Osteocyte (in vitro differentiated cells): Measurements from ENCODE around the gene PAF1. TPM values are rescaled to one million over a fixed set of nuclear protein-coding genes. Genes with fewer than 3 reads are reported as not detected.

Experiments
- DNase-seq: peaks from one replicate; pipeline ENCODE4 v3.0.0; 2021; ENCODE audit warnings: mixed read lengths; ENCODE audit not compliant: unreplicated experiment; ENCODE audit errors: extremely low spot score
- H3K27ac Mint-ChIP-seq: one replicate; pipeline ENCODE4 v1.8.0; 2021; ENCODE audit warnings: mild to moderate bottlenecking, mixed read lengths; ENCODE audit not compliant: unreplicated experiment
- H3K27me3 Mint-ChIP-seq: one replicate; pipeline ENCODE4 v1.8.0; 2021; ENCODE audit warnings: mixed read lengths; ENCODE audit not compliant: unreplicated experiment
- H3K36me3 Mint-ChIP-seq: one replicate; pipeline ENCODE4 v1.8.0; 2021; ENCODE audit warnings: mixed read lengths; ENCODE audit not compliant: unreplicated experiment
- H3K4me1 Mint-ChIP-seq: one replicate; pipeline ENCODE4 v1.8.0; 2021; ENCODE audit warnings: mixed read lengths; ENCODE audit not compliant: unreplicated experiment
- H3K4me3 Mint-ChIP-seq: one replicate; pipeline ENCODE4 v1.8.0; 2021; ENCODE audit warnings: mild to moderate bottlenecking, moderate library complexity, mixed read lengths; ENCODE audit not compliant: unreplicated experiment
- H3K9me3 Mint-ChIP-seq: one replicate; pipeline ENCODE4 v1.8.0; 2021; ENCODE audit warnings: mixed read lengths; ENCODE audit not compliant: unreplicated experiment
- CTCF ChIP-seq: fragments of 200-600 bp; sonication (generic); IDR thresholded peaks from 2 replicates; pipeline ENCODE4 v1.5.0; 2021; ENCODE audit warnings: antibody characterized with exemption, mild to moderate bottlenecking, moderate library complexity
- total RNA-seq: library from RNA; stranded (reverse); gene quantifications from 2 replicates; pipeline ENCODE4 v1.2.1, GENCODE V29; 2021

The PAF1 gene
- total RNA-seq, 1 donor from 2014 or later, result 45.9 TPM

- DNase-seq, result no peak
- Mint-ChIP-seq H3K9me3 (no peaks in the 10 kb centered on the region), H3K27me3 (no peaks in the 10 kb centered on the region), H3K4me3 (peak overlapping the region; percentile 97), H3K27ac (peak overlapping the region; percentile 98), H3K4me1 (peaks cover 22% of the 10 kb centered on the region), H3K36me3 (peaks cover 32% of the 10 kb centered on the region)
- TF ChIP-seq CTCF, result no peak
Observed at GRCh38 chr19:39389631-39390414, 1.1 kb downstream of the PAF1 start.

- Mint-ChIP-seq H3K36me3 (peaks cover 30% of the 10 kb centered on the region), H3K4me3 (peak overlapping the region; percentile 50), H3K27ac (peak overlapping the region; percentile 55), H3K9me3 (no peaks in the 10 kb centered on the region), H3K27me3 (no peaks in the 10 kb centered on the region), H3K4me1 (peaks cover 22% of the 10 kb centered on the region)
- DNase-seq, result no peak
- TF ChIP-seq CTCF, result no peak
Observed at GRCh38 chr19:39388657-39389056, 2.2 kb downstream of the PAF1 start.

- no peak for DNase-seq
- no peaks in the 10 kb centered on the region for H3K27me3 Mint-ChIP-seq
- peaks cover 15% of the 10 kb centered on the region for H3K4me1 Mint-ChIP-seq
- no peak overlapping the region for H3K27ac Mint-ChIP-seq
- no peak for TF ChIP-seq CTCF
- H3K4me3 Mint-ChIP-seq, result no peak overlapping the region
- H3K36me3 Mint-ChIP-seq, result peaks cover 32% of the 10 kb centered on the region
- H3K9me3 Mint-ChIP-seq, result no peaks in the 10 kb centered on the region
Observed at GRCh38 chr19:39386557-39386956, 4.3 kb downstream of the PAF1 start.

- no peak overlapping the region for H3K4me3 Mint-ChIP-seq
- peaks cover 9% of the 10 kb centered on the region for H3K4me1 Mint-ChIP-seq
- H3K27ac Mint-ChIP-seq, result peak overlapping the region; percentile 47
- no peak for DNase-seq
- no peaks in the 10 kb centered on the region for H3K27me3 Mint-ChIP-seq
- no peaks in the 10 kb centered on the region for H3K9me3 Mint-ChIP-seq
- no peak for TF ChIP-seq CTCF
- H3K36me3 Mint-ChIP-seq, result peaks cover 40% of the 10 kb centered on the region
Observed at GRCh38 chr19:39385629-39386411, 5.1 kb downstream of the PAF1 start.
